Hepatic stellate cell (primary cell): ENCODE measurements around the gene CCDC88B.

Source experiments
- DNase-seq: peaks from one replicate; pipeline ENCODE4 v3.0.0; 2011; ENCODE audit warnings: low spot score

Gene CCDC88B

DNA sequence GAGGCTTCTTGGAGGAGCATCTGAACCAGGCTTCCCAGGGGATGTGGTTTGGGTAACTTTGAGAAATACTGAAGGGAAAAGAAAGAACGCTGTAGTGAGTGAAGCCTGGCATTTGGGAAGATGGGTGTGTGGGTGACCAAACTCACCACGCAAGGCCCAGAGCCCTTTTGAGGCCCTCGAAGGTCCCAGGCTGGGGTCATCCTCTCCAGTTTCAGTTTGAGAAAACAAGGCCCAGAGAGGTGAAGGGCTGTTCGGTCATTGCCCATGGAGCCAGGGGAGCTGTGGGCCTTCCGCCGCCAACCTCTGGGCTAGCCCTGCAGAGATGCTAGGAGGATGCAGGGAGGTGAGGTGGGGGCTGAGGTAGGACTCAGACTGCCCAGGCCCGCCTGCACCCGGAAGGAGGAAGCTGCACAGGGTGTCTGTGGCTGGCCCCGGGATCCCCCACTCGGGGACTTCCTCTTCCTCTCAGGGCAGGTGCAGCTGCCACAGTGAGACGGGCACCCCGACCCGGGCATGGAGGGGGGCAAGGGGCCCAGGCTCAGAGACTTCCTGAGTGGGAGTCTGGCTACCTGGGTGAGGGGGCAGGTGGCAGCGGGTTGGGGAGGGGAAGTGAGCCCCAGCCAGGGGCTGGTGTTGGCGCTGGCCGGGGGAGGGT lies at the start of gene CCDC88B:
Gene CCDC88B (plus strand): TSS at position 451 of the 655 bp plus-strand sequence. CDS start 63 bp downstream, at position 514.
- no peak for DNase-seq

GRCh38 chr11:64290352-64291261 lies 49.4 kb upstream of the CCDC88B start:
- DNase-seq: no peak

- DNase-seq: no peak
Measured at GRCh38 chr11:64291262-64291751, 48.7 kb upstream of the CCDC88B start, which contains the start of gene KCNK4. Gene KCNK4 (plus strand): TSS chr11:64291302. CDS start chr11:64293019, 1,717 bp downstream.

- DNase-seq: no peak
Measured at GRCh38 chr11:64291752-64292459, 48.1 kb upstream of the CCDC88B start.

DNA sequence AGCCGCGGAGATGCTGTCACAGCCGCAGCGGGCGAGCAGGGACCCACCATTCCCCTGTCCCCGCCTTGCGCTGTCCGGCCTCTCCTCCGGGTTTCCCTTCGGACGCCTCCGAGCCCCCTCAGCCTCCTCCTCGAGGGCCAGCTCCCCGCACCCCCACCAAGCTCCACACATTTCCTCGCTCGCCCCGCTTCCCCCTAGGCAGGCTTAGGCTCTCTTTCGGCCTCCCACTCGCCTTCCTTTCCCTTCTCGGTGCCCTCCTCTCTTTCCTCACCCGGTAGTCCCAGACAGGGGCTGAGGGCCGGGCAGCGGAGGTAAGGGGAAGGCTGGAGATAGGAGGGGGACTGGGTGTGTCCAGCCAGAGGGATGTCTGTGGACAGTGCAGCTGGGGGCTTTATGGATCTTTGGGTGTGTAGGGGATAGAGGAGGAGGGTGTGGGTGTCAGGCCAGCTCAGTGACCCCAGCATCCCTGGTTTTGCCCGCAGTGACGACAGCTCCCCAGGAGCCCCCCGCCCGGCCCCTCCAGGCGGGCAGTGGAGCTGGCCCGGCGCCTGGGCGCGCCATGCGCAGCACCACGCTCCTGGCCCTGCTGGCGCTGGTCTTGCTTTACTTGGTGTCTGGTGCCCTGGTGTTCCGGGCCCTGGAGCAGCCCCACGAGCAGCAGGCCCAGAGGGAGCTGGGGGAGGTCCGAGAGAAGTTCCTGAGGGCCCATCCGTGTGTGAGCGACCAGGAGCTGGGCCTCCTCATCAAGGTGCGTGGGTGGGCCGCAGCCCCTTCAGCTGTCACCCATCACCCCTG lies 47.3 kb upstream of the CCDC88B start:
- no peak for DNase-seq

DNA sequence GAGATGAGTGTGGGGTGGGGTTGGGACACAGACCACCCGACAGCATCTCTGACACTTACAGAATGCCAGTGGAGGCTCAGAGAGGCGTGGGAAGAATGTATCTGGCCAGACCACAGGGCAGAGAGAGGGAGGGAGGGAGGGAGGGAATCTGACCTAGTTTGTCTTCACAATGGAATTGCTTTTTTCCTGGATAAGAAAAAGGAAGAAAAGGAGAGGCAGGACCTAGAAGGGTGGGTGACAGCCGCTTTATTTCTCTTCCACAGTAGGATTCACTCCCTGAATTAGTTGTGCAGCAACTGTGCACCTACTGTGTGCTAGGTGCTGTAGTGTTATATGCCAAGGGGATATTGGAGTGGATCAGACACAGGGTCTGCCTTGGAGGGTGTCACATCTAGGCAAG lies 45.2 kb upstream of the CCDC88B start:
- DNase-seq: peak; percentile 63

GRCh38 chr11:64295760-64296159 lies 44.2 kb upstream of the CCDC88B start:
- DNase-seq: no peak

GRCh38 chr11:64296236-64296635 lies 43.8 kb upstream of the CCDC88B start:
- DNase-seq: no peak

DNA sequence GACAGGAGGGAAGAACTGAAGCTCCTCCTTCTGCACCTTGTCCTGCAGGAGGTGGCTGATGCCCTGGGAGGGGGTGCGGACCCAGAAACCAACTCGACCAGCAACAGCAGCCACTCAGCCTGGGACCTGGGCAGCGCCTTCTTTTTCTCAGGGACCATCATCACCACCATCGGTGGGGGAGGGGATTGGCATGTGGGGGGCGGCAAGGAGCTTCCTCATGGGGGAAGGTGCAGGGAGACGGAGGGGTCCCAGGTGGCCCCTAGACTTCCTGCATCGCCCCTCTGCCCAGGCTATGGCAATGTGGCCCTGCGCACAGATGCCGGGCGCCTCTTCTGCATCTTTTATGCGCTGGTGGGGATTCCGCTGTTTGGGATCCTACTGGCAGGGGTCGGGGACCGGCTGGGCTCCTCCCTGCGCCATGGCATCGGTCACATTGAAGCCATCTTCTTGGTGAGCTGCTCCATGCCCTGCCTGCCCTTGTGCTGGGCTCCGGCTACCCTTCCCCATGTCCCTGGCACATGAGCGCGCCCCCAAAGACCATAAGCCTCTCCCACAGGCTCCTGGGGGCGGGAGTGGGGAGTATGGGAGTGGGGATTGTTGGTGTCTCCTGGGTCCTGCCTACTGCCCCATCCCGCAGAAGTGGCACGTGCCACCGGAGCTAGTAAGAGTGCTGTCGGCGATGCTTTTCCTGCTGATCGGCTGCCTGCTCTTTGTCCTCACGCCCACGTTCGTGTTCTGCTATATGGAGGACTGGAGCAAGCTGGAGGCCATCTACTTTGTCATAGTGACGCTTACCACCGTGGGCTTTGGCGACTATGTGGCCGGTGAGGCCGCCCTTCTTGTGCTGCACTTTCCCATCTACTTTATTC lies 42.9 kb upstream of the CCDC88B start:
- no peak for DNase-seq

DNA sequence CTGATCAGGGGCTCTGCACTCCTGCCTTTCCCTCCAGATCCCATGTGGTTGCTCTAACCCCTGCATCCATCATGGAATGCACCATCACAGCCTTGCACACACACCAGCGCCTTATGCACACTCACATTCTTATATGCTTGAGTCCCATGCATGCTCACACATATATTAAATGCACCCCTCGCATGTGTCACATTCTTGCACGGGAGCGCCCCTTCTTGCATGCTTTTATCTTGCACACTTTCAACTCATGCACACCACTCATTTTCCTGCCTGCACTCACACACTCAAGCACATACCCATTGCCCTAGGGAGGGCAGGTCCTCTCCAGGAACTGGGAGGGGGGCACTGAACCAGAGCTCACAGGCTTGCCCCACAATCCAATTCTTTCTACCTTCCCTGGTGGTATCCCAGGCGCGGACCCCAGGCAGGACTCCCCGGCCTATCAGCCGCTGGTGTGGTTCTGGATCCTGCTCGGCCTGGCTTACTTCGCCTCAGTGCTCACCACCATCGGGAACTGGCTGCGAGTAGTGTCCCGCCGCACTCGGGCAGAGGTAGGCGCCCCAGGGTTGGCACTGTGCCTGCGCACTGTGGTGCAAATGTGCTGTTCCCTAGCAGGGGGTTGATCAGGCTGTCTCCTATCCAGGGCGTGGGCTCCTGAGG lies 42.2 kb upstream of the CCDC88B start:
- no peak for DNase-seq

GRCh38 chr11:64298966-64299846 lies 40.8 kb upstream of the CCDC88B start:
- DNase-seq: no peak

GRCh38 chr11:64299847-64300648 lies 40.0 kb upstream of the CCDC88B start, which contains the start of gene CATSPERZ:
Gene CATSPERZ (plus strand): TSS chr11:64300358. CDS start chr11:64300411, 53 bp downstream.
- DNase-seq: no peak

DNA sequence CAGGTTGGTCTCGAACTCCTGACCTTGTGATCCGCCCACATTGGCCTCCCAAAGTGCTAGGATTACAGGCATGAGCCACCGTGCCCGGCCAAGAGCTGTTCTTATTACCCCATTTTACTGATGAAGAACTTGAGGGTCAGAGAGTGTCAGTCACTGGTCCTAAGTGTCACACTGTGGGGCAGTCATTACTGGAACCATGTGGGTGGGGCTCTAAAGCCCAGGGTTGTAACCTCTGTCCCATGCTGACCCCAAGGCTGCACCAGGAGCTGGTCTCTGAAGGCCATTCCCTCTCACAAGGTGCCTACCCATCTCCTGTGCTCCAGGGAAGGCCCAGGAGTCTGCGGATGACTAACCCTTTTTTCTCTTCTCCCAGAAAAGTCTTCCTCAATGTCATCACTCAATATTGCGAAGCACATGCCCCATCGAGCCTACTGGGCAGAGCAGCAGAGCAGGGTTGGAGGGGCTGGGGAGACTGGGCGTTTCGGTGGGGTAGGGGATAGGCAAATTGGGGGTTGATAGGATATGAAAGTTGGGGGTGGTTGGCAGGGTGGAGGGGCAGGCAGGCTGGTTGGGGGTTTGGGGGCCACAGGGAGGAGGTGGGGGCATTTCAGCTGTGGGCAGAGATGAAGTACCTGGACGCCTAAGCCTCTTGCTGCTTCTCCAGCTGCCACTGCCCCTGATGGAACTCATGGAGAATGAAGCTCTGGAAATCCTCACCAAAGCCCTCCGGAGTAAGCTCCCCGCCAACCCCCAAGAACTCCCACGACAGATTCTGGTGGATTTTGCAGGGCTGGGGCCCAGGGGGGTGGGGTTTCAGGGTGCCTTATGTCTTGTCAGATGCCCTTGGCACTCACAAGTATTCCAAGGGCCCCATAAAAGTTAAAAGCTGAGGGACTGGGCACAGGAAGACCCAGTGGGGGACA lies 36.6 kb upstream of the CCDC88B start:
- no peak for DNase-seq

- no peak for DNase-seq
Measured at GRCh38 chr11:64304032-64304315, 36.0 kb upstream of the CCDC88B start.

DNA sequence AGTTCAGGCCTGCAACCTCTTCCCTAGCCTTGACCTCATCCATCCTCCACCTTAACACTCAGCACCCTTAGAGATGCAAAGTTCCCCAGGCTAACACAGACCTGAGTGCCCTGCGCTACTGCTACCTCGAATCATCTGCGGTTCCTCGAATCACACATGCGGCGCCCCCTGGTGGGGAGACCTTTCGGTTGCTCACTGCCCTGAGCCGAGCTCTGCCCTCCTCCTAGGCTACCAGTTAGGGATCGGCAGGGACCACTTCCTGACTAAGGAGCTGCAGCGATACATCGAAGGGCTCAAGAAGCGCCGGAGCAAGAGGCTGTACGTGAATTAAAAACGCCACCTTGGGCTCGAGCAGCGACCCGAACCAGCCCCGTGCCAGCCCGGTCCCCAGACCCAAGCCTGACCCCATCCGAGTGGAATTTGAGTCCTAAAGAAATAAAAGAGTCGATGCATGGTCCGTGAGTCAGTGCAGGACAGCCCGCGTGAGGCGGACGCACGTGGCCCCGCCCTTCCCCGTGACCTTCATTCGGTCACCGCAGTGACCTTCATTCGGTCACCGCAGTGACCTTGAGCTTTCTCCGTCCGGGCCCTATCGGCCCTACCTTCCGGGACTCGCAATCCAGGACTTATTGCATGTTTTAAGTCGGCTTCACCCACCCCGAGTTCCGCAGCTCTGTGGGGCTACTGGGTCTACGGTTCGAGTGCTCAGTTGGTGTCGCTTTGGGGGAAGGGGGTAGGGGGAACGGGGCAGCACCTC lies 35.5 kb upstream of the CCDC88B start:
- peak; percentile 95 for DNase-seq

- DNase-seq: peak; percentile 100
Measured at GRCh38 chr11:64305075-64305690, 34.8 kb upstream of the CCDC88B start, which contains the start of gene ESRRA. Gene ESRRA (plus strand): TSS chr11:64305524. CDS start chr11:64307180, 1,656 bp downstream.
